UCSD-AML1 (cell line): Measurements from ENCODE around the gene EHMT1.
"Not testable (repeated sequence)": the region's sequence is repeated elsewhere in the genome, so short reads cannot be mapped to it uniquely, and the experiment has no call there.

Experiments used
- DNase-seq: peaks from one replicate; lab custom pipeline; 2025; ENCODE audit not compliant: unreplicated experiment; lab: John Stamatoyannopoulos, UW

Gene EHMT1

GRCh38 chr9:137715866-137716693, 97.3 kb downstream of the EHMT1 start:
- DNase-seq: not testable (repeated sequence)

- DNase-seq: no peak
These were observed 98.0 kb downstream of the EHMT1 start for GRCh38 chr9:137716694-137717287.

- DNase-seq: no peak
These were observed 99.0 kb downstream of the EHMT1 start for GRCh38 chr9:137717776-137718327.

GRCh38 chr9:137719194-137719593, 100.4 kb downstream of the EHMT1 start:
- no peak for DNase-seq

- DNase-seq: no peak
These were observed 101.8 kb downstream of the EHMT1 start for GRCh38 chr9:137720571-137721110.

- no peak for DNase-seq
These were observed 102.7 kb downstream of the EHMT1 start for GRCh38 chr9:137721479-137721878.

GRCh38 chr9:137721899-137722298, 103.1 kb downstream of the EHMT1 start:
- no peak for DNase-seq

GRCh38 chr9:137722481-137722880, 103.7 kb downstream of the EHMT1 start:
- no peak for DNase-seq

GRCh38 chr9:137723356-137723755, 104.6 kb downstream of the EHMT1 start:
- not testable (repeated sequence) for DNase-seq

GRCh38 chr9:137723783-137724445, 105.1 kb downstream of the EHMT1 start:
- DNase-seq: no peak

GRCh38 chr9:137724818-137725240, 106.0 kb downstream of the EHMT1 start:
- no peak for DNase-seq

GRCh38 chr9:137725598-137725997, 106.8 kb downstream of the EHMT1 start:
- no peak for DNase-seq

GRCh38 chr9:137726336-137726735, 107.5 kb downstream of the EHMT1 start:
- DNase-seq: not testable (repeated sequence)

GRCh38 chr9:137726764-137727163, 108.0 kb downstream of the EHMT1 start:
- no peak for DNase-seq

- no peak for DNase-seq
These were observed 108.9 kb downstream of the EHMT1 start for GRCh38 chr9:137727716-137728115.

GRCh38 chr9:137728444-137729311, 109.9 kb downstream of the EHMT1 start:
- no peak for DNase-seq

GRCh38 chr9:137731216-137731946, 112.6 kb downstream of the EHMT1 start:
- DNase-seq: no peak

GRCh38 chr9:137731947-137732813, 113.4 kb downstream of the EHMT1 start:
- DNase-seq: no peak

GRCh38 chr9:137733429-137733828, 114.6 kb downstream of the EHMT1 start:
- no peak for DNase-seq
